Stimulated activated CD8-positive, alpha-beta memory T cell treated with anti-CD3 and anti-CD28 coated beads, Interleukin-15, amount 100 ng/mL, for 48 hours (primary cell): ENCODE results near the gene RBKS.
"Not testable (repeated sequence)": the region's sequence is repeated elsewhere in the genome, so short reads cannot be mapped to it uniquely, and the experiment has no call there.

ENCODE experiments used
- DNase-seq, 2 donors: peaks; one replicate each; pipeline ENCODE4 v3.0.0-alpha.2; 2020; ENCODE audit warnings: low read depth in 2 of 2

RBKS gene

DNA sequence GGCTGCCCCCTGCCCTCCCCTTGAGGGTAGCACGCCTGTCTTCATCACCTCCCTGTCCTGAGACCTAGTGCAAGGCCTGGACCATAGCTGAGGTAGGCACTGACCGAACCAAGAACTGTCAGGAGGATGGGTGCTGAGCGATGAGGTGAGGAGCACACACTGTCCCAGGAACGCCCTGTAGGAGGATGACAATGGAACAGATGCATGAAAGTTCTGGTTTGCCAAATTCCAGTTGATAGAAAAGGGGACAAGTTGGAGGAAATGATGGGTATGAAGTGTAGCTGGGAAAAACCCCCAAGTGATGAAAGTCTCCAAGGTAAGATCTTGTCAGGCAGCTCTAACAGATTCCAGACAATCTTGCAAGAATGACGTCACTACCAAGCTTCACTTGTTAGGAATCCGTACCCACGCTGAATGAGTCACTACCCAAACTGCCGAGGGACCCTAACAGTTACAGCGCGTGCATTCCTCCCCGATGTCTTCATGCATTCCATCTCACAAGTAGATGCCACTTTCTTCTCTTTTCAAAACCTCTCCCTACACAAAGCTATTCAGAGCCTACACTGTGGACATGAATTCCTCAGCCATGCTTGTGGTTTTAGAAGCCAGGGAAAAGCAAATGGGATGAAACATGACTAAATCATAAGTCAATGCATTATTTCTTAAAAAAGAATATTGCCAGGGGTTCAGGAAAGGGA lies 91.1 kb downstream of the RBKS start:
- DNase-seq = no peak

DNA sequence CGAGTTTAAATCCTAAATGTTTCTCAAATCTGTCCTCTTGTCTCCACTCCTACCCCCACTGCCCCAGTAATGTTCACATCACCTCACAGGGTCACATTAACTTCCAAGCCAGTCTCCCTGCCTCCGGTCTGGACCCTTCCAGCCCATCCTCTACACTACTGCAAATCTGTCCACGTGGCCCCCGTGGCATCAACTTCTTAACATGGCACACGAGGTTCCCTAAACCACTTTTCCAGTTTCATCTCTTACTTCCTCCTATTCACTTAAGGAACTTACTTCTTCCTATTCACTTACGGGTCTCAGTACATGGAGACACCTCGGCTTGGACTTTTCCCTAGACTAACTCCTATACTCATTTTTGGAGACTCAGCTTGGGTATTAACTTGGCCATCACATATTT lies 91.7 kb downstream of the RBKS start:
- DNase-seq = no peak

DNA sequence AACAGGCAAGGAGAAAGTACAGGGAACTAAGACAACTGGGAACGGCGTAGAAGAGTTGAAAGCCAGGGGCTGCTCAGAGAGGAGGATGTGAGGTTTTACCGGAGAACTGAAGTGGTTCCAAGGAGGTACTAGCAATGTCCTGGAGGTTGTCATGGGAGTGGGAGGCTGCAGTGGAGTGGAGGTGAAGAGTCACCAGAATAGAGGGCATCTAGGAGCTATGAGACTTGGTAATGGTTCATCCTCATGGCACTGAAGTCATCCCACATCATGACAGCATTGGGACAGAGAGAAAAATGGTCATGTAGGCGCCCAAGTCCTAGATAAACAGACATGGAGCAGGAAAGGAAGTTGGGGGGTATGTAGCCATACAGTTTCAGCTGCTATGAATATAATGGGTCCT lies 92.3 kb downstream of the RBKS start:
- DNase-seq = no peak

DNA sequence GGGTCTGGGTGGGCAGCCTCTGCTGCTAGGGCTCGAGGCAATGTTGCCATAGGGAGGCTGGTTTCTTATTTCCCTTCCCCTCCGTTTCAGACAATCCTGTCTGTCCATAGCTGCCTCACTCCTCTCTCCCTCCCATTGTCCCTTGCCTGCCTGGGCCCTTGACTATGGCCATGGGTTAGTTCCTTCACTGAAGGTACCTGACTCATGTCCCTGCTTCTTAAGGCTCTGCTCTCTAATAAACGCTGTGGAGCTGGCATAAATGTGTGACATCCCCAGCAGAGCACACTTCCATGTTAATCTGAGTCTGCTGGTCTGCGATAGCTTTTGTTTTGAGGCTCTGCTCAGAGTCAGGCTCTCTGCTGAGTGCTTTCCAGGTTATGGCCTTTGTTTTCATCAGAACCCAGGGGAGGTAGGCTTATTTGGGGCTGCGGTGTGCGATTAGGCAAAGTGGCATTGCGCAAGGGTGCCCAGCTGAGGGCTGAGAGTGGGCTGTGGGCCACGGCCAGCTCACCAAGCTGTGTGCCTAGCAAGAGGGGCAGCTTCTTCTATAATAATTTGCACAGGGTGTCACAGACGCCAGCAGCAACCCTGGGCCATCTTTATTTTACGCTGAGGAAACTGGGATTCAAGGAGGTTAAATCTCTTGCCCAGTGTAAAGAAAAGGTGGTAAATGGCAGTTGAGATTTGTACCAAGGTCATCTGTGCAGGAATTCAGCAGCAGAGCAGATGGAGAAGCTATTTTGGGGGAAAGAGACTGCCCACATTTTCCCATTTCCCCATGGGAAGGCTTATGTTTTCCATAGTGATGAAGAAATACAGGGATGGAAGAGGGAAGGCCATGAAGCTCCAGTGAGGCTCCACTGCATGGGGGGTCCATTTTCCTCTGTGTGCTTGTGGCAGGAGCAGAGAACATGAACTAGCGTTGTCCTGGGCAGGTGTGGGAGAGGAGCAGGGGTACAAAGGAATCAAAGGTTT lies 93.1 kb downstream of the RBKS start:
- no peak for DNase-seq

DNA sequence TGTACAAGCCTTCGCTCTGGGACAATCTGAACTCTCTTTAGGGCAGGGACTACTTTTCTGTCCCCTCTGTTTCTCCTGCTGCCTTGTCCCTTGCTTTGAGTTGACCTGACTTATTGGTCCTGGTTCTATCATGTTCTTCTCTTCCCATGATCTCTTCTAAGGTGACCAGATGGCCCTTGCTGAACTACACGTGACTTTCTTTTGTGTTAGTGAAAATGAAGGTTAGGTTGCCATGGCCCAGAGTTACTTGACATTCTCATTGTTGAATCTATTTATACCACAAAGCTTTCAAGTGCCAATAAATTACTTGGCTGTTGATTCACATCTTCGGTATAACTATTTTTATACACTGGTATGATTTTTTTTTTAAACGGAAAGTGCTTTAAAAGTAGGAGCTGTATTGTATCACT lies 94.3 kb downstream of the RBKS start:
- no peak for DNase-seq

DNA sequence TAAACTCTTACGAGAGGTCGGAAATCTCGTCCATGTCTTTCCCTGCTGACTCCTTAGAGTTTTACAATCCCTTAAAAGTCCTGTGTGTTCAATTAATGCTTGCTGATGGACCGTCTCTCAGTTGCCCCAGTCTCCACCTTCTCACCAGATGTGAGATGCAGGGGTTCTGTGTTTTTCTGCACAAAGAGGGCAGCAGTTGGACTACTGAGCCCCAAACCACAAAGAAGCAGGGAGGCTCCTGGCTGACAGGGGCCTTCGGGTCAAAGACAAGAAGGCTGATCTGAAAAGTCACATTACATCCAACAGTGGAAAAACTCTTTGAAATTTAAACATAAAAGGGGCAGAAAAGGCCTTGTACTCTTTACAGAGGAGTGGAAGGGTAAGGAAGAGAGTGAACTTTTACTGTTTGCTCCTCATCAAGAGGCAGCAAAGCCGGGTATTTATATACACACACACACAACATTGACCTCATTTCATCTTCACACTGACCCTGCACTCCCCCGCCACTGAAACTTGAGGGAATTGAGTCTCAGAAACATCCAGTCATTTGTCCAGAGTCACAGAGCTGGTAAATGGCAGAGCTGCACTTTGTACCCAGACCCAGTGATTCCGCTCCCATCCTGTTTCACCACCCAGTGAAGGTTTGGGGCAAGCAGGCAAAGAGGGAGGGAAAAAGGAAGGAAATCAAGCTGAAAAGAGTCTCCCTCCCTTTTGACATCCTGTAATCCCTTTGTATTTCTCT lies 94.9 kb downstream of the RBKS start:
- DNase-seq = no peak

DNA sequence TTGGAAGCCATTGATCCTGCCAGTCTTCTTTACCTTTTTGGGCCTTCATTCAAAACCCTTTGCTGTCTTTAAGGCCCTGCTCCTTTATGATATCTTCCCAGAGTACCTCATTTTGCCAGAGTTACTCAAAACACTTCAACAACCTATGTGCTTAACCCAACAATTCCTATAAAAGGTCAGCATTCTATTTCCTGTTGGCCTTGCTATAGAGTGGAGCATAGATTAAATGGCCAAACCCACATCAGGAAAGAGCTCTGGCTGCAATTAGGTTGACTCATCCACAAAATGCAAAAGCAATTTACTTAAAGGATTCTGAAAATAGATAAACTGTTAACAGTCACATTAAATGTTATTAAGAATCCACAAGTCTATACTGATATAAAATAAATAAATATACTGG lies 97.4 kb downstream of the RBKS start:
- no peak for DNase-seq

DNA sequence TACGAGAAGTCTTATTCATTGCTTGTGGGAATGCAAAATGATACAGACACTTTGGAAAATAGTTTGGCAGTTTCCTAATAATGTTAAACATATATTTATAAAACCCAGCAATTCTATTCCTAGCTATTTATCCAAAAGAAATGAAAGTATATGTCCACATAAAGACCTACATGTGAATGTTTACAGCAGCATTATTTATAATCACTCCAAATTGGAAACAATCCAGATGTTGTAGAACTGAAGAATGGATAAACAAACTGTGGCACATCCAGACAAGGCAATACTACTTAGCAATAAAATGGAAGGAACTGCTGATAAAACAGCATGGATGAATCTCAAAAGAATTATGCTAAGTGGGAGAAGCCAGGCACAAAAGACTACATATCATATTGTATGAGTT lies 99.4 kb downstream of the RBKS start:
- no peak for DNase-seq

DNA sequence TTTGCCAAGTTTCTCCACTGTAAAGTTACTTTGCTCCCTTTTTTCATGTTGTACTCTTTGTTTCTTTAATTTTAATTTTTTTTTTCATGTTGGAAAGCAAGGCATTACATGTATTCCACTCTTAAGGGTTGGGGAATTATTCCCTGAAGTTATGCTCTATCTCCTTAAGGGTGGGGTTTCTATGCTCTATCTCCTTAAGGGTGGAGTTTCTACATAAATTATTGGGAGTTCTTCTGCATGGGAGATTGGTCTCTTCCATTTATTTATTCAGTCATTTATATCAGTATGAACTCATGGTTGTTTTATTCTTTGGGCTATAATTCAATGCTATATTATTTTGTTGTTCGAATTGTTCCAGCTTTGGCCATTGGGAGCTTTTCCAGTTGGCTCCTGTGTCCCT lies 107.5 kb downstream of the RBKS start:
- no peak for DNase-seq

DNA sequence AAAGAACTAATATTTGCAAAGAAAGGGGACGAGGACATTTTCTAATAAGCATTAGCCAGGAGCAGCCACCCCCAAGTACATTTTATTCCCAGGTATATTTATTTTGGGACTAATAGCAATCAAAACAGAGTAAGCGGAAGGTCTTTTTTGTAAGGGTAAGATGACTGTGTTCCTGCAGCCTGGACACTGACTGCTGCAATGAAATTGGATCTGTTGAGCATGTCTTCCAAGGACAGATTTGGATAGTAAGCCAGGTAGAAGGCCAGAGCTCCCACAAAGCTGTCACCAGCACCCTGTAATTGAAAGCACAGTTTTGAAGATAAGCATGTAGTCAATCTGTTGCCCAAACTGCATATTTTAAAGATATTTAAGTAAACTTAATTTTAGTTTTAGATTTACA lies 108.7 kb downstream of the RBKS start:
- no peak for DNase-seq

DNA sequence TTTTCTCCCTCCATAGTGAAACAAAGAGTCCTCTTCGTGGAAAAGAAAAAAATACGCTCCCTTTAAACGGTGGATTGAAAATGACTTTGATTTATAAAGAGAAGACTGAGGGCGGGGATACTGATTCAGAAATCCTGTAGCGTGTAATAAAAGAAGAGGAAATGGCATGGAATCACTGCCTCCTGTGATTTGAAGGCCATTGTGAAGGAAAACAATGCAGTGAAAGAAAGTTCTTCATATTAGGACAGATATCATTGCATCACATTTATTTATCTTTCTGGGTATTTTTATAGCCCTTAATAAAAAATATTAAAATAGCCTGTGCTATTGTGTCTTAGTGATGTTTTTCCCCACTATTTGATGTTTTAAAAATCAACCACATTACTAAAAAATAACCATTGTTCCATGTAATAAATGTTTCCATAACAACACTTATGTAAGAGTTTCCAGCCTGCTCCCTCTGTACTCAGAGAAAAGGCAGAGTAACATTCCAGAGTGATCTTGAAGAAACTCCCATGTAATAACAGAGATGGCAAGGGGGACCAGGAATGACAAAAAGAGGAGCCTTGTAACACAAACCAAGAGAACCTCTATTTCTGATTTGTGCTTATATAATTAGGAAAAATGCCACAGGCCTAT lies 110.7 kb downstream of the RBKS start:
- DNase-seq = no peak

DNA sequence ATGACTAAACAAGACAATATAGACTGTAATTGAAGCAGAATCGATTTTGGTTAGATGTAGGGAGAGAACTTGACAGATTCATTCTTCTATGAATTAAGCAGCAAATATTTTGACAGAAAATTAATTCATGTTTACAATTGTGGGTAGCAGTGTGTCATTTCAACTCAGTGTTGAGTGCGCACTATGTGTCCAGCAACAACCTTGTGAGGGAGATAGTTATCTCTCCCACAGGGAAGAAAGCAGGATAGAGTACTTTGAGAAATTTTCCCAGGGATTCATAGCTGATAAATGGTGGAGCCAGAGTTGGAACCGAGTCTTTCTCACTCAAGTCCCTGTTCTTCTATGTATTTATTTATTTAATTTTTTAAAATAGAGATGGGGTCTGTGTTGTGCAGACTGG lies 113.5 kb downstream of the RBKS start:
- no peak for DNase-seq

DNA sequence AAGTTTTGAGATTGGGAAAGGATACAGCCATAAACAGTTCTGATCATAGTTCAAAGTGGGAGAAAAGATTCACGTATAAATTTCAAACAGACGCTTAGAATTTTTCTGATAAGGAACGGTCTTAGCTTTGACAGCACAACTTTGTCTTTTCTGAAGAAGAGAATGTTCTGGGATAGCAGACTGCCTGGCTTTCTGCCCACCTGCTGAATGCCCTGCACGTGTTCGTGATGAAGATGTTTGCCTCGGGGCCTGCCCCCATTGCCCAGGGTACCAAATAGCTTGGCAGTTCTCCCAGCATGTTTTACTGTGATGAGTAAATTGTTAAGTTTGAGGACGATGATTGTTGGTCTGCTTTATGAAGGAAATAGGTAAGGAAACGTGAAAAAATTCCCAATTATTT lies 114.1 kb downstream of the RBKS start:
- DNase-seq = no peak

DNA sequence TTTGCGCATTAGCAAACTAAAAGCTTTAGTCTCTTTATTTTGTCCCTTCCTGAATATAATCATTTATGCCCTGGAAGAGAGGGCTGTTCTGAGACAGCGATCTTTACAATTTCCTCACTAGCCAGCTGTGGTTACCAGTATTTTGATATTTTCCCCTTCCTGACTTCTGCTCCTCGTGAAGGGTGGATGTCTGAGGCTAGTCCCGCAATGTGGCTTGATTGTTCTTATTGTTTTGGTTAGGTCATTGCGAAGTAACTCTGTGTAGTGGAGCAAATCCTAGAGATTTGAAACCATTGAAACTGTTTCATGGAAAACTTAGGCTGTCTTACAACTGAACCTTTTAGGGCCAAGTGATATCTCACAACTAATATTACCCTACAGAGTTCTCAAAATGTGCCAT lies 116.2 kb downstream of the RBKS start:
- no peak for DNase-seq

DNA sequence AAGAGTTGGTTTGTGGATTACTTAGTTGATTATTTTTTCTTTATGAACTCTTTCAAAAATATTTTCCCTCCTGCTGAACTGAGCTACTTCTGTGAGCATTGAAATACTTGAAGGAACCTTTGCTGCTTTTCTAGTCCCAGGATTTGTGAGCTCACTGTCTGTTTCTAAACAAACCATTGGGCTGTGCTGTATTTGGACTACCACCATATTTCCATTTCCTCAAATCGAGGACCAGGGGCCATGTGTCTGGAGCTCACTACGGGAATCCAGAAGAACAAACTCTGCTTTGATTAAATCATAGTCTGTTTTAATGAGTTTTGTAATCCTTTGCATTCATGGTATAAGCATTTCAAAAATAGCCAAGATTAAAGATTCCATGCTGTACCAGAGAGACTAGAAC lies 117.4 kb downstream of the RBKS start:
- DNase-seq = no peak

DNA sequence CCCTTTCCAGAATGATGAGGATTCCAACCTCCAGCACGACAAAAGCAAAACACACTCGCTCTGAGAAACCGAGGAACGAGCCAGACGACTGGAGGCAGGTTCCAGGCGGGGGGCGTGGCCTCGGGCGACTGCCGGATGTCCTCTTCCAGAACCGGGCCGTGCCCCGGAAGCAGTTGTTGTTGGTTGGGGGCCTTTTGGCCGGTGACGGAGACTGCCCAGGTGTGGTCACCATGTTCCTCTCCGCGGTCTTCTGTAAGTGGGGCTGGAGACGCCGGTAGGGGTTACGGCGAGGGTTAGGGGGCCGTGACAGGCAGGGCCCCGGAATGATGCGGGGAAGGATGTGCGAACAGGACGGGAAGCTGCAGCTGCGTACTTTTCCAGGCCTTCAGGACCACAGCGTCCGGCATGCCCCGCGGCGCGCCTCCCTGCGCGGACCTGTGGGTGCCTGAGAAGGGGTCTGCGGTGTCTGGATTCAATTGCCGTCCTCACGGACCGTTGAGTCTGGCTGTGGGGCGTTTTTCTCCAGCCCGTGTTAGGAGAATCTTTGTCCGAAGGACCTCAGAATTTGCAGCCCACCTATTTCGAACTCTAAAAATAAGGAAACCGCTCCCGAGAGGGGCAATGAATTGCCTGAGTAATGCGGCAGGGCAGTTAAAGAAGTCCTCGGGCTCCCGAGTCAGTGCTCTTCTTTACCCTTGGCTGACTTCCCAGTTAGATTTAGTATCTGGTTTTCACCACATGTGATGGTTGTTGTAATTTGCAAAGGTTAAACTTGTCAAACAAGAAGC lies 118.4 kb downstream of the RBKS start, which contains the start of gene MRPL33:
MRPL33 (plus strand) TSS at position 172 of the 788 bp plus-strand sequence; CDS start at position 231, 59 bp downstream.
- peak; percentile 90 to 91 for DNase-seq

DNA sequence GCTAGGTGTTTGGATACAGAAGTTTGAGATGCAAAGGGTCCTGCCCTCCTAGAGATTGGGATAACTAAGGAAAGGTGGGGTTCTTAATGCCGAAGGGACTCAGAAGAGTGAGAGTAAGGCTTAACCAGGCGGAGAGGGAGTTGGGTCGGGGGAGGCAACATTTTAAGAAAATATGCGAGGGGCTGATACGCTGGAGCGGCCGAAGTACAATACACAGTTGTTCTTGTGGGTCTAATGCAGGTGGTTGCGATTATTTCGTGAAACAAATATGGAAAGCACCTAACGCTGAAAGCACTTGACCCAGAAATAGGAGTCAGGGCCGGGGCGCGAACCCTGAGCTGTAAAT lies 119.0 kb downstream of the RBKS start:
- no peak for DNase-seq

DNA sequence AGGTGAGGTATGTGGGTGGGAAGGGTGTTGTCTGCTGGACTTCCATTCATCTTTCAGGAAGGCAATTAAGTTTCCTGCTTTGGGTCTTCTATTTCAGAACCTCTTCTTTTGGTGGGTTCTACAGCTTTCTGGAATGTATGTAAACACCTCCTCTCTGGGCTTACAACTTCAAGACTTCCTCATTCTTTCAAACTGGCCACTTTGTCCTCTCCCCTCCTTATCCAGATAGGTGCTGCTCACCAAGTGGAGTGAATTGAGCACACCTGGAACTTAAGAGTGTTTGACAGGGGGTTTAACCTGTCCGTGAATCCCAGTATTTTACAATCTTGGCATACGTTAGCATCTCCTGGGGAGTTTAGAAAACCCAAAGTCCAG lies 123.9 kb downstream of the RBKS start:
- DNase-seq = no peak

DNA sequence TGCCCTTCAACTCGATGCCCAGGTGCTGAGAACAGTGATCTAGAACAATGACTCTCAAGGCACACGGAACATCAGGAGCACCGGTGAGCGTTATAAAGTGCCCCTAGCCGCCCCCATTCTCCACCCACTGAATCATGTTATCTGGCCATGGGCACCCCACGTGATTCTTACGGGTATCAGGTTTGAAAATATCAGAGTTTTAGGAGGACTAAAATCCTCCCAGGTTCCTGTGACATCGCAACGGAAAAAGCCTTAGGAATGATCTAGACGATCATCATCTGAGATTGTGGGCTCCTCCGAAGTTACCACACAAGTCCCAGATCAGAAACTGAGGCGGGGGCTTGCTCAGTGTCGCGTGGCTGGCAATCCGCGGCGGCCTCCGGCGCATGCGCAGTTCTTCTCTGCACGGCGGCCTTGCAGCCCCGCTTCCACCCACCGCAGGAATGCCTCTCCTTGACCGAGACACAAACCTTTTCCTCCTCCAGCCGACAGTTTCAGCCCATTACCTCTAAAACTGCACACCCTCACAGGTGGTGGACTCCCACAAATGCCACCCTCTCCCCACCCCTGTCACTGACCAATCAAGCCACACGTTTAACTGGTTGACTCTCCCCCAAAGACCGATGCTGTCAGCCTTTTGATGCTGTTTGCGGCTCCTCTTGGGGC lies 124.4 kb downstream of the RBKS start:
- peak in 1 of 2 donors; percentile 28 for DNase-seq

DNA sequence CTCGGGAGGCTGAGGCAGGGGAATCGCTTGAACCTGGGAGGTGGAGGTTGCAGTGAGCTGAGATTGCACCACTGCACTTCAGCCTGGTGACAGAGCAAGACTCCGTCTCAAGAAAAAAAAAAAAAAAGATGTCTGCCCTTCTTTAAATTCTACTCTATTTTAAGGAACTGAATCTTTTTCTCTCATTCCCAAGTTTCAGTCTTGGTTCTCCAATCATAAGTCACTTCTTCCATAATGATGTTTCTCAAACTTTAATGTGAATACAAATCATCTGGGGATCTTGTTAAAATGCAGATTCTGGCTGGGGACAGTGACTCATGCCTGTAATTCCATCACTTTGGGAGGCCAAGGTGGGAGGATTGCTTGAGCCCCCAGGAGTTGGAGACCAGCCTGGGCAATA lies 125.7 kb downstream of the RBKS start:
- DNase-seq = not testable (repeated sequence)

DNA sequence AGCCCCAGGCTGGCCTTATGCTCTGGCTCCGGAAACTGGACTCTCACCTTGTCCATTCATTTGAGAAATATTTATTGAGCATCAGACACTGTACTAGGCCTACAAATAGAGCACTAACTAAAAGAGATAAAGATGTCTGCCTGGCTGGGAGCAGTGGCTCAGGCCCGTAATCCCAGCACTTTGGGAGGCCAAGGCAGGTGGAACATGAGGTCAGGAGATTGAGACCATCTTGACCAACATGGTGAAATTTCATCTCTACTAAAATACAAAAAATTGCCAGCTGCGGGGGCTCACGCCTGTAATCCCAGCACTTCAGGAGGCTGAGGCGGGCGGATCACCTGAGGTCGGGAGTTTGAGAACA lies 126.3 kb downstream of the RBKS start:
- DNase-seq = no peak
